DOHH2 (cell line): Measurements from ENCODE around the gene GPC6.

Experiments used
- H3F3A ChIP-seq: fragments of 200-600 bp; sonication (generic), shearing (Covaris generic); 2 replicates; pipeline ENCODE4 v1.6.0; 2016; ENCODE audit warnings: antibody characterized with exemption, mild to moderate bottlenecking; ENCODE audit not compliant: control insufficient read depth, insufficient read depth
- H3K27ac ChIP-seq: fragments of 200-600 bp; sonication (generic); 2 replicates; pipeline ENCODE4 v1.5.1; 2014; ENCODE audit warnings: low read depth, mild to moderate bottlenecking, low read length, moderate library complexity
- H3K27me3 ChIP-seq: fragments of 200-600 bp; sonication (generic); 2 replicates; pipeline ENCODE4 v1.6.1; 2014; ENCODE audit warnings: mild to moderate bottlenecking, low read length, mixed read lengths; ENCODE audit not compliant: control insufficient read depth
- H3K36me3 ChIP-seq: fragments of 200-600 bp; sonication (generic); 2 replicates; pipeline ENCODE4 v1.6.1; 2014; ENCODE audit warnings: mild to moderate bottlenecking, low read length, moderate library complexity, mixed read lengths; ENCODE audit not compliant: control insufficient read depth
- H3K4me1 ChIP-seq: fragments of 200-600 bp; sonication (generic); 2 replicates; pipeline ENCODE4 v1.6.1; 2014; ENCODE audit warnings: mild to moderate bottlenecking, low read length, mixed read lengths; ENCODE audit not compliant: control insufficient read depth
- H3K4me2 ChIP-seq: fragments of 200-600 bp; sonication (generic); 2 replicates; pipeline ENCODE4 v1.6.0; 2014; ENCODE audit warnings: mild to moderate bottlenecking, low read length, moderate library complexity
- H3K4me3 ChIP-seq: fragments of 200-600 bp; sonication (generic); 2 replicates; pipeline ENCODE4 v1.5.1; 2014; ENCODE audit warnings: mild to moderate bottlenecking, low read length, mixed read lengths
- H3K79me2 ChIP-seq: fragments of 200-600 bp; sonication (generic); 2 replicates; pipeline ENCODE4 v1.6.1; 2014; ENCODE audit warnings: mild to moderate bottlenecking, low read length, mixed read lengths; ENCODE audit not compliant: control insufficient read depth
- H3K9me2 ChIP-seq: fragments of 200-600 bp; sonication (generic); replicated peaks from 2 replicates; pipeline ENCODE4 v1.6.1; 2014; ENCODE audit warnings: mild to moderate bottlenecking, low read length, mixed read lengths; ENCODE audit not compliant: control insufficient read depth
- H3K9me3 ChIP-seq: fragments of 200-600 bp; sonication (generic); 2 replicates; pipeline ENCODE4 v1.6.1; 2014; ENCODE audit warnings: antibody characterized with exemption, low read length, mixed read lengths; ENCODE audit not compliant: control insufficient read depth, insufficient read depth
- H4K20me1 ChIP-seq: fragments of 200-600 bp; sonication (generic); 2 replicates; pipeline ENCODE4 v1.6.0; 2014; ENCODE audit warnings: low read depth, mild to moderate bottlenecking, antibody characterized with exemption, low read length, moderate library complexity; ENCODE audit not compliant: control insufficient read depth, insufficient read depth
- EZH2phosphoT487 ChIP-seq: fragments of 200-600 bp; sonication (generic); IDR thresholded peaks from 2 replicates; pipeline ENCODE4 v1.6.1; 2017; ENCODE audit warnings: borderline replicate concordance, mild to moderate bottlenecking, antibody characterized with exemption, low read length, moderate library complexity, mixed read lengths
- TF ChIP-seq, protein P1 (sequence below): fragments of 200-600 bp; sonication (generic); IDR thresholded peaks from one replicate; pipeline ENCODE4 v1.5.1; 2014; ENCODE audit warnings: antibody characterized with exemption, mild to moderate bottlenecking, low read depth, low read length; ENCODE audit not compliant: poor library complexity, severe bottlenecking

Gene GPC6

DNA sequence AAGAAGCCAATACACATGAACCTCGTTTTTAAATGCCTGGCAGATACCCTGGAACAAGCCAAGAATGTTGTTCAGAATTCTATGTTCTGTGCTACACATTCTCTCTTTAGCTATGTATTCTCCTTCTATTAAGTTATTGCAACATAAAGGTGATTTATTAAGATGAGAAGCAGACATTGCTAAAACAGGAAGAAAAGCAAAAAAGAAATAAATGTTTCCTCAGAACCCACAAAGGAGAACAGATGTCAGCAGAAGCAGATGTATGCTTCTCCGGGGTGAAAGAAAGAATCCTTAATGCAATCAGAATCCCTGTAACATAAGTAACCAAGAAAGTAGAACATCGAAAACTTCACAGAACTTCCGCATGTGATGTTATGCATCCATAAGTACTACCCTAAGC is 950.0 kb downstream of the GPC6 start:
- no peaks in the 10 kb centered on the region for H3K9me2 ChIP-seq
- no peak for TF ChIP-seq EZH2phosphoT487
- TF ChIP-seq, protein P1, sequence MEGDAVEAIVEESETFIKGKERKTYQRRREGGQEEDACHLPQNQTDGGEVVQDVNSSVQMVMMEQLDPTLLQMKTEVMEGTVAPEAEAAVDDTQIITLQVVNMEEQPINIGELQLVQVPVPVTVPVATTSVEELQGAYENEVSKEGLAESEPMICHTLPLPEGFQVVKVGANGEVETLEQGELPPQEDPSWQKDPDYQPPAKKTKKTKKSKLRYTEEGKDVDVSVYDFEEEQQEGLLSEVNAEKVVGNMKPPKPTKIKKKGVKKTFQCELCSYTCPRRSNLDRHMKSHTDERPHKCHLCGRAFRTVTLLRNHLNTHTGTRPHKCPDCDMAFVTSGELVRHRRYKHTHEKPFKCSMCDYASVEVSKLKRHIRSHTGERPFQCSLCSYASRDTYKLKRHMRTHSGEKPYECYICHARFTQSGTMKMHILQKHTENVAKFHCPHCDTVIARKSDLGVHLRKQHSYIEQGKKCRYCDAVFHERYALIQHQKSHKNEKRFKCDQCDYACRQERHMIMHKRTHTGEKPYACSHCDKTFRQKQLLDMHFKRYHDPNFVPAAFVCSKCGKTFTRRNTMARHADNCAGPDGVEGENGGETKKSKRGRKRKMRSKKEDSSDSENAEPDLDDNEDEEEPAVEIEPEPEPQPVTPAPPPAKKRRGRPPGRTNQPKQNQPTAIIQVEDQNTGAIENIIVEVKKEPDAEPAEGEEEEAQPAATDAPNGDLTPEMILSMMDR: no peak

DNA sequence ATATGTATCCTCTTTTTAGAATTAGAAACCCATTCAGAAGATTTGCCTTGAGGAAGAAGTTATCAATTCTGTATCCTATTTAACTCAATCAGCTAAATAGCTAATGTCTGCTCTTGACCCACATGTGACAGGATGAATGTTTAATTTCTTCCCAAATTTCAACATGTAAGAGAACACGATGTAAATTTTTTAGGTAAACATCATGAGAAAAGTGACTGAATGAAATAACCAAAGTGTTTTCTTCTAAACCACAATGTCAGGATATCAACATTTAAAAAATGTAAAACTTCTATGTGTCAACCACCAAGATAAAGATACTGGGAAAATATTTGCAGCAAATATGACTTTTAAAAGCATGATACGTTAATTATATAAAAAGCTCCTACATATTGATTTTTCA is 950.4 kb downstream of the GPC6 start:
- no peaks in the 10 kb centered on the region for H3K36me3 ChIP-seq
- H3F3A ChIP-seq: no peaks in the 10 kb centered on the region
- no peak overlapping the region for H3K27ac ChIP-seq
- H3K79me2 ChIP-seq: no peaks in the 10 kb centered on the region
- H3K9me2 ChIP-seq: no peaks in the 10 kb centered on the region
- TF ChIP-seq, protein P1: no peak
- no peak for TF ChIP-seq EZH2phosphoT487
- H3K4me1 ChIP-seq: no peaks in the 10 kb centered on the region
- H4K20me1 ChIP-seq: no peaks in the 10 kb centered on the region
- H3K4me3 ChIP-seq: no peak overlapping the region
- H3K27me3 ChIP-seq: no peaks in the 10 kb centered on the region
- H3K9me3 ChIP-seq: no peaks in the 10 kb centered on the region
- no peak overlapping the region for H3K4me2 ChIP-seq

More for the DNA sequence above, 950.0 kb downstream of the GPC6 start:
- Histone ChIP-seq H4K20me1 (no peaks in the 10 kb centered on the region), H3K4me3 (no peak overlapping the region), H3K4me1 (no peaks in the 10 kb centered on the region), H3K27me3 (no peaks in the 10 kb centered on the region), H3K27ac (no peak overlapping the region), H3K4me2 (no peak overlapping the region), H3K9me3 (no peaks in the 10 kb centered on the region), H3K79me2 (no peaks in the 10 kb centered on the region), H3F3A (no peaks in the 10 kb centered on the region), H3K36me3 (no peaks in the 10 kb centered on the region)

DNA sequence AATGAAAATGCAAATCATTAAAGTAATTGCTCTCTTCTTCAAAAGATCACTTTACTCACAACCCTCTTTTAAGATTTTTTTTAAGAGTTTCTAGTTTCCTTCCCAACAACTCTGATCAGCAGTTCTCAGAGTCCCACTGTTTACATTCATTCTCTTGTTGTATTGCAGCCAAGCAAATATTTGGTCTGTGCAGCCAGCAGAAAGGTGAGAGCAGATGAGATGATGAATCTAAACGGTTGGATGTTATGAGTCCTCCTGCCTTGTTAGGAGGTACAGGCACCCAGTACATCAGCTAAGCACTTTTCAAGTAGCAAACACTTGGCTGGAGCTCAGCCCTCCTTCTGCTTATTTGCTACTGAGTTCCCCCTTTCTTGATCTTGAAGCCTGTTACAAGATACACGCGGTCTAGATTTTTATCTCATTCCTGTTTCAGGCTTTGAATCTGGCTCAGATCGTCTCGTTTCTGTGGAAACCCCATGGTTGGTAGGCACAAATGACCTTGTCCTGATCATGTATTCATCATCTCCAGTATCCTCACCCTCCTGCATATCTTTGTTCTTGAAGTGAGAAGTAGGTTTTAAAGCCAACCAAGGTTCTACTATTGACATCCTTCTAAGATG is 952.1 kb downstream of the GPC6 start:
- H3K4me1 ChIP-seq: no peaks in the 10 kb centered on the region
- no peak overlapping the region for H3K4me3 ChIP-seq
- H3K4me2 ChIP-seq: no peak overlapping the region
- H3F3A ChIP-seq: no peaks in the 10 kb centered on the region
- H3K27ac ChIP-seq: no peak overlapping the region
- H4K20me1 ChIP-seq: no peaks in the 10 kb centered on the region
- TF ChIP-seq EZH2phosphoT487: no peak
- TF ChIP-seq, protein P1: no peak
- no peaks in the 10 kb centered on the region for H3K79me2 ChIP-seq
- H3K36me3 ChIP-seq: no peaks in the 10 kb centered on the region
- H3K9me3 ChIP-seq: no peaks in the 10 kb centered on the region
- H3K9me2 ChIP-seq: no peaks in the 10 kb centered on the region
- H3K27me3 ChIP-seq: no peaks in the 10 kb centered on the region
